EH (cell line): ENCODE measurements around the gene DCC.

Experiments used
- DNase-seq: peaks from one replicate; pipeline ENCODE4 v3.0.0-alpha.2; 2015; ENCODE audit warnings: low read depth

DCC gene

GRCh38 chr18:52701219-52701935 is 361.4 kb downstream of the DCC start:
- DNase-seq: no peak

- DNase-seq: no peak
Observed at GRCh38 chr18:52715421-52715820, 375.4 kb downstream of the DCC start.

- no peak for DNase-seq
Observed at GRCh38 chr18:52715991-52716390, 376.0 kb downstream of the DCC start.

- no peak for DNase-seq
Observed at GRCh38 chr18:52716973-52717372, 377.0 kb downstream of the DCC start.

GRCh38 chr18:52722904-52723303 is 382.9 kb downstream of the DCC start:
- no peak for DNase-seq

- no peak for DNase-seq
Observed at GRCh38 chr18:52723550-52723970, 383.6 kb downstream of the DCC start.

GRCh38 chr18:52730972-52731619 is 391.1 kb downstream of the DCC start:
- no peak for DNase-seq

GRCh38 chr18:52738946-52739345 is 398.9 kb downstream of the DCC start:
- DNase-seq: no peak

- DNase-seq: no peak
Observed at GRCh38 chr18:52746986-52747385, 407.0 kb downstream of the DCC start.

- no peak for DNase-seq
Observed at GRCh38 chr18:52747869-52748268, 407.9 kb downstream of the DCC start.

- DNase-seq: no peak
Observed at GRCh38 chr18:52748343-52748742, 408.3 kb downstream of the DCC start.

- DNase-seq: no peak
Observed at GRCh38 chr18:52749542-52749941, 409.5 kb downstream of the DCC start.

GRCh38 chr18:52750995-52751394 is 411.0 kb downstream of the DCC start:
- DNase-seq: no peak

- DNase-seq: no peak
Observed at GRCh38 chr18:52764316-52764715, 424.3 kb downstream of the DCC start.

- no peak for DNase-seq
Observed at GRCh38 chr18:52766002-52766545, 426.1 kb downstream of the DCC start.

GRCh38 chr18:52781113-52781512 is 441.1 kb downstream of the DCC start:
- DNase-seq: no peak

- DNase-seq: no peak
Observed at GRCh38 chr18:52791321-52791720, 451.3 kb downstream of the DCC start.

GRCh38 chr18:52812834-52813233 is 472.8 kb downstream of the DCC start:
- DNase-seq: no peak

- DNase-seq: no peak
Observed at GRCh38 chr18:52813635-52814416, 473.8 kb downstream of the DCC start.

- no peak for DNase-seq
Observed at GRCh38 chr18:52815651-52816050, 475.7 kb downstream of the DCC start.

GRCh38 chr18:52816121-52816520 is 476.1 kb downstream of the DCC start:
- DNase-seq: no peak

GRCh38 chr18:52822160-52822559 is 482.2 kb downstream of the DCC start:
- no peak for DNase-seq

GRCh38 chr18:52824126-52824525 is 484.1 kb downstream of the DCC start:
- no peak for DNase-seq
